PC-3 (cell line): ENCODE results near the gene HOXA9.

Source experiments
- EZH2 ChIP-seq: fragments of 300-600 bp; sonication (generic); IDR thresholded peaks from one replicate; pipeline ENCODE4 v1.6.1; 2017; ENCODE audit warnings: antibody characterized with exemption, mild to moderate bottlenecking, low read length; ENCODE audit not compliant: unreplicated experiment
- EZH2phosphoT487 ChIP-seq: fragments of 300-600 bp; sonication (generic); IDR thresholded peaks from 2 replicates; pipeline ENCODE4 v1.6.1; 2018; ENCODE audit warnings: mild to moderate bottlenecking, antibody characterized with exemption, low read length, borderline replicate concordance
- TF ChIP-seq, protein P1 (sequence below): fragments of 300-600 bp; sonication (generic); conservative IDR thresholded peaks from 2 replicates; pipeline ENCODE4 v1.5.1; 2017; ENCODE audit warnings: antibody characterized with exemption, low read depth, mild to moderate bottlenecking, low read length

DNA sequence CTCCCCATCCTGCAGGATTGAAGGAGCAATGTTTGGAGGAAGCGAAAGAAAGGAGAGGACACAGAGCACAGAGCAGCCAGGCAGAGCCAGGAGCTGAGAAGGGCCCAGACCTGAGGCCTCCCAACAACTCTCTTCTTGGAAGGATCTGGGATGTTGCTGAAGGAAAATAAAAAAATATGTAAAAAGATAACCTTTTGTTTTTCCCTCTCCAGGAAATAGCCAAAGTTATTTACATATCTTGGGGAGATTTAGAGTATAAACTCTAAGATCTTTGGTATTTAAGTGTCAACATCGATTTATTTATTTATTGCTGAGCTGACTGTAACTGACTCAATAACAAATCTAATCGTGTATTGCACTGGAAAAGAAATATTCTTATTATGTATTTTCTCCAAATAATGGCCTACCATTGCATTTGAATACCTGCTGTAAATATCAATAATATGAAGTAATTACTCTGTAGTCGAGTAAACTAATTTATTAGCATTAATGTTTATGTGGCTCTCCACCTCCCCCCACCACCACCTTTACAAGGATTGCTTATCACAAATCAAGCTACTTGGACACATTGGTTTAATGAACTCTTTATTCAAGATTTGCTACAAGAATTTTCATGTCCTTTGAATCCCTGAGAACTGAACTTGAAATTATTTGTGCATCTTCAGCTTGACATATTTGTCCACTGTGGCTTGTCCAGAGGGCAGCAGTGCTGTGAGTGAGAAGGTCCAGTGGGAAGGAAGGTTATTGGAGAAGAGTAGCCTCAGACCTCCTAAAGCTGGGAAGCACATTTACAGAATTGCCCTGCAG lies 21.5 kb upstream of the HOXA9 start:
- TF ChIP-seq, protein P1, sequence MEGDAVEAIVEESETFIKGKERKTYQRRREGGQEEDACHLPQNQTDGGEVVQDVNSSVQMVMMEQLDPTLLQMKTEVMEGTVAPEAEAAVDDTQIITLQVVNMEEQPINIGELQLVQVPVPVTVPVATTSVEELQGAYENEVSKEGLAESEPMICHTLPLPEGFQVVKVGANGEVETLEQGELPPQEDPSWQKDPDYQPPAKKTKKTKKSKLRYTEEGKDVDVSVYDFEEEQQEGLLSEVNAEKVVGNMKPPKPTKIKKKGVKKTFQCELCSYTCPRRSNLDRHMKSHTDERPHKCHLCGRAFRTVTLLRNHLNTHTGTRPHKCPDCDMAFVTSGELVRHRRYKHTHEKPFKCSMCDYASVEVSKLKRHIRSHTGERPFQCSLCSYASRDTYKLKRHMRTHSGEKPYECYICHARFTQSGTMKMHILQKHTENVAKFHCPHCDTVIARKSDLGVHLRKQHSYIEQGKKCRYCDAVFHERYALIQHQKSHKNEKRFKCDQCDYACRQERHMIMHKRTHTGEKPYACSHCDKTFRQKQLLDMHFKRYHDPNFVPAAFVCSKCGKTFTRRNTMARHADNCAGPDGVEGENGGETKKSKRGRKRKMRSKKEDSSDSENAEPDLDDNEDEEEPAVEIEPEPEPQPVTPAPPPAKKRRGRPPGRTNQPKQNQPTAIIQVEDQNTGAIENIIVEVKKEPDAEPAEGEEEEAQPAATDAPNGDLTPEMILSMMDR = no peak
- no peak for TF ChIP-seq EZH2
- no peak for TF ChIP-seq EZH2phosphoT487
